Stimulated activated CD4-positive, alpha-beta T cell treated with anti-CD3 and anti-CD28 coated beads, TNF-alpha, amount 100 ng/mL, for 24 hours (primary cell): ENCODE results near the gene PDE4B.

Experiments
- DNase-seq, 3 experiments: peaks; one replicate each; pipeline ENCODE4 v3.0.0-alpha.2; 2020; ENCODE audit warnings: low read depth in 3 of 3

PDE4B gene

DNA sequence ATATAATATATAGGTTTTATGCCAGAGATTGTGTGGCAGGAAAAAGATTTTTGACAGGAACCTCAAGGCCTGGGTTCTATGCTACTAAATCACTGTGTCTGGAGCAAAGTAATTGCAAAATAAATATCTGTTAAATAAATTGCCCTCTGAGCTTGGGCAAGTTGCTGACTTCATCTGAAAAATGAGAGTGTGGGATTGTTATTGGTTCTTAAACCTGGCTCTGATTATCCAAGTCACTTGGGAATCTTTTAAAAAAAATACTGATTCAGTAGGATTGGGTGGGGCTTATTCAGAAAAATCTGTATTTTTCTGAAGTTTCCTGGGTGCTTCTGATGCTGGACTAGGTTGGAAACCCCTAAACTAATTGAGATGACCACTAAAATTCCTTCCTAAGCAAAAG lies 567.1 kb downstream of the PDE4B start:
- DNase-seq: no peak

DNA sequence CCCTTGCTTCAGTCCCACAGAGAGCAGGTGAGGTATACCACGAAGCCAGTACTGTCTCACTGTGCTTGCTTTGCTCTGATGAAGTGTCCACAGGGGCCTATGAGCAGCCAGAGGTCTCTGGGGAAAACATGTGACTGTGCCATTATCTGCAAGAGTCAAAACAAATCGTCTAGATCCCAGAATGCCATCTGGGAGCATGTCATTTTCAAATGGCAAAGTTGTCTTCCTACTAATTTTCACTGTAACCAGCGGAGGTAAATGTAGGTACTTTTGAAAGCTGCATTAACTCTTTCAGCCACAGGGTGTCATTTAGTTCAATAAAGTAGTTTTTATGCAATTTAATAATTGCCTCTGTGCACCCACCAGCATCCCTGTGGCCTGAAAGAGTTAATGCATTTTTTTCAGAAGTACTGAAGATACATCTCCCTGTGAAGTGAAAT lies 567.6 kb downstream of the PDE4B start:
- DNase-seq: no peak

DNA sequence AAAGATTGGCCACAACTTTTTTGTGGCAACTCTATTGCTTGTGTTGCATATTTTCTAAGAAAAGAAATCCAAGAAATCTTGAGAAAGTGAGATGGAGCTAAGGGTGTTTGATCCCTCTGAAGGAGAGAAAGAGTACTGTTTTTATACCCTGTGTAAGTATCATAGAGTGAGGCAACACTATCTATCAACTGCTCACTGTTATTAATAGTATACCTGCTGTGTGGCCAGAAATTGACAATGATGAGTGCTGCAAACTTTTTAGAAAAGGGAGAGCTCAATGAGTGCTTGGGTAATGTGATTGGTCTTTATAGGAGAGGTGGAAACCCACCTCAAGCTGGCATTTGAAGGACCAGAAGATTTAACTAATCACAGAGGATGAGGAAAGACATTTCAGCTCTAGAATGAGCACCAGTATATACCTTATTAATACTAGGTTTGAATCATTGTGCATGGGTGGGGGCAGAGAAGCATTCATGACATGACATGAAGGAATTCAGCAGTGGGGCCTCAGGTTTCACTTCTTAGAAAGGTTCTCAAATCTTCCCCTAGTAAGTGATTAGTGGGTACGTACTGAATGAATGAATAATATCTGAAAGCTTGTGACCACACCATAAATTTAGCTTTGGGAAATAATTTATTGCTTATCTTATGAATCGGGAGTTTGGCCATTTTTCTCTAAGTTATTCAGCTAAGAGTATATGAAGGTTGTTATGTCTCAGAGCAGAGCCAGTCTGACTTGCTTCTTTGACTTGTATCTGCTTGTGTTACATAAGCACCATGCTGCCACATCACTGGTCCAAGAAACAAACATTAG lies 572.1 kb downstream of the PDE4B start:
- no peak for DNase-seq

DNA sequence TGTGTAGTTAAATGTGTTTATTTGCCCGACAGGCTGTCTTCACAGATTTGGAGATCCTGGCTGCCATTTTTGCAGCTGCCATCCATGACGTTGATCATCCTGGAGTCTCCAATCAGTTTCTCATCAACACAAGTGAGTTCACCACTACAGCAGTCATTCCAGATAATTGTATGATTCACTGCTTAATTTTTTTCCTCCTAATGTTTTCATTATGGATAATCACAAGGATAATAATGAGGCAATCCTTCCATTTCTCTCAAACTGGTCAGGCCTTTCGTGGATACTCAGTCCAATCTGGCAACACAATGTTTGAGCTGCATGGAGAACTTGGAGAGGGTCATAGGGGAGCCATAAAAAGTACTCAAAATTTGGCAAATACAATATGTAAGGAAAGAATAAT lies 572.9 kb downstream of the PDE4B start:
- no peak for DNase-seq

DNA sequence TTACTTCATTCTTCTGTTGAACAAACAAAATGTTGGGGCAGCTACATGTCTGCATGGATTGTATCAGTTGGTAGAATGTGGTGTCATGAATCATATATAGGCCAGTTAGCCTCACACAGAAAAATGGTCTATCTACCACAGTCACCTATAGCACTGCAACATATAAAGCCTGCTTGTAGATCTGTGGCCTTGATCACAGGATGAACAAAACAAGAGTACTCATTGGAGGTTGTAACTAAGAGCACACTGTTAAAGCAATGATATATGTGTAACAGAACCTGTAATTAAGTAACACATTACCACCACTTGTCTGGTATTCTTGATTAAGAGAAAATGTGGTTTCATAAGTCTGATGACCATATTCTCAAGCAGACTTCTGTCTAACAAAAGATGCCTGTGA lies 573.9 kb downstream of the PDE4B start:
- DNase-seq: no peak

DNA sequence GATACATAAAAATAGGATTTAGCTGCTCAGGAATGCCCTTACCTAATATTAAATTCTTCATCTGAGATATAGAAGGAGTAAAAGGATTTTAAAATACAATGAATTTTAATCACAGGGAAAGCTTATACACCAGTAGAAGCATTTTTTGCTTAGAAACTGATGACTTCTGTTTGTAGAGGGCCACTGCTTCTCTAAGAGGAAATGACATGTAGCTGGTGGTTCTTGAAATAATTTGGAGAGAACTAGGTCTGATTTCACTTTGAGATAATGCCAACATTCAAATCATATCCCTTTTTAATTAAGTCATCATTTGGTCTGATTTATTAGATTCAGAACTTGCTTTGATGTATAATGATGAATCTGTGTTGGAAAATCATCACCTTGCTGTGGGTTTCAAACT lies 574.7 kb downstream of the PDE4B start:
- no peak for DNase-seq

DNA sequence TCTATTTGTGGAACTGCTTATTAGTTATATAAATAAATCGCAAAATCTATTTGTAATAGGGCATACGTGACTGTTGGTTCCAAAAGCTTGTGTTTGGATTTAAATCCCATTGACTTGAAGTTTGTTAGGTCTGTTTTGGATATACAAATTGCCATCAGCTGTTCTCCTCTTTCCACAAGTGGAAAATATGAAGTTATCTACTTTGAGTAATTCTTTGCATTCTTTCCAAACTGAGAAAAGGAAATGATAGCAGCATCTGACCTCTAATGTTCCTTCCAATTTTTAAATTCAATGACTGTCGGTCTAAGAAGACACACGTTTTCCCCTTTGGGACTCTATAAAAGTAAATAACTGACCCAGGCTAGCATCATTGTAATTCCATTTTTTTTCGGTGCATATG lies 575.6 kb downstream of the PDE4B start:
- DNase-seq: no peak

DNA sequence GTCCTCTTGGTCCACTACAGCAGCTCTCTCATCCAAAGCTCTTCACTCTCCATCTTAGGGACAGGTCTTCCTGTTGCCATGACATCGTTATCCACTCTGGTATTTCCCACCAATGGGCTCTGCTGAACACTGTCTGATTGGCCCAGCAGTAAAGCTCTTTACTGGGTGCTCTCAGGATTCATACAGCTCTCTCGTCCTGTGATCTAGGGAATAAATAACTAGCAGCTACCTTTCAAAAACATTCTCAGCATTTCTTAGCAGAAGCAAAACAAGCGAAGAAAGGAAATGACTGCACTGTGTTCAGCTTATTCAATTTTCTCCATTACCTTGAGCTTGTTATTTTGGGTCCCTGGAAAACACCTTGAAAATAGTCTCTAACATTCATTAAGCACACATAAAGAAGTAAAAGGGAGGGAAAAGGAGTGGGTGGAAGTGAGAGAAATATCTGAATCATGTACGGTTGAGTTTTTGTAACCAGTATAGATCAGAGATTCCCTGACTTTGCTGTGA lies 577.8 kb downstream of the PDE4B start:
- DNase-seq: no peak

DNA sequence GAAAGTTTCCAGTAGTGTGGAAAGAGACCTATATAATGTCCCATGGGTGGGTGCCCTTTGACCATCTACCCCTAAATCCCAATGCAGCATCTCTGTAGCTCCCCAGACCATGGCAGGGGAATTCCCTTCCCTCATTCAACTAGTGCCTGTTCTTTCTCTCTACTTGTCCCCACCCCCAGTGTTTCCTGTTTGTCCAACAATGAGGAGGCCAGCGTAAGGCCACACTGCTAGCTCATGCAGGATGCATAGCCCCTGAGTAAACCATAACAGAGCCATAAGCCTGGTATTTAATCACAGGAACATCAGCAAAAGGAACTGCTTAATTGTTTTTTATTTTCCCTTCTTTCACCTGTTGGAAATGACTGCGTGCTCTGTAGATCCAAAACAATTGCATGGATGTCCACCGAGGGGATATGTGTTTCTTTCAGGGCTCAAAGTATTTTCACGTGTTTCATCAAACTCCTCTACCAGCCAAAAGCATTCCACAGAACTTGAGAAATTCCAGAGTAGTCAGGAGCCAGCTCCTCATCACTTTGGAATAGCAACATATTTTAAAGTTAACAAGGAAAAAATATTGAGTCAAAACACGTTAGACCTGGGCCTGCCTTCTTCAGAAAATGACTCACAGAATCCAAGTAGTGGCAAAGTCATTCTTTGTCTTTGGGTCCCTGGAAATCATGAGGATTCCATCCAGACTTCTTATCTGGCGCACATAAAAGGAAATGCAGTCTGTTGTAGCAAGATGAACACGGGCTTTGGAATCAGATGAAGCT lies 578.7 kb downstream of the PDE4B start:
- no peak for DNase-seq

DNA sequence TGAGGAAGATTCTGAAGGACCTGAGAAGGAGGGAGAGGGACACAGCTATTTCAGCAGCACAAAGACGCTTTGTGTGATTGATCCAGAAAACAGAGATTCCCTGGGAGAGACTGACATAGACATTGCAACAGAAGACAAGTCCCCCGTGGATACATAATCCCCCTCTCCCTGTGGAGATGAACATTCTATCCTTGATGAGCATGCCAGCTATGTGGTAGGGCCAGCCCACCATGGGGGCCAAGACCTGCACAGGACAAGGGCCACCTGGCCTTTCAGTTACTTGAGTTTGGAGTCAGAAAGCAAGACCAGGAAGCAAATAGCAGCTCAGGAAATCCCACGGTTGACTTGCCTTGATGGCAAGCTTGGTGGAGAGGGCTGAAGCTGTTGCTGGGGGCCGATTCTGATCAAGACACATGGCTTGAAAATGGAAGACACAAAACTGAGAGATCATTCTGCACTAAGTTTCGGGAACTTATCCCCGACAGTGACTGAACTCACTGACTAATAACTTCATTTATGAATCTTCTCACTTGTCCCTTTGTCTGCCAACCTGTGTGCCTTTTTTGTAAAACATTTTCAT lies 579.9 kb downstream of the PDE4B start:
- no peak for DNase-seq

DNA sequence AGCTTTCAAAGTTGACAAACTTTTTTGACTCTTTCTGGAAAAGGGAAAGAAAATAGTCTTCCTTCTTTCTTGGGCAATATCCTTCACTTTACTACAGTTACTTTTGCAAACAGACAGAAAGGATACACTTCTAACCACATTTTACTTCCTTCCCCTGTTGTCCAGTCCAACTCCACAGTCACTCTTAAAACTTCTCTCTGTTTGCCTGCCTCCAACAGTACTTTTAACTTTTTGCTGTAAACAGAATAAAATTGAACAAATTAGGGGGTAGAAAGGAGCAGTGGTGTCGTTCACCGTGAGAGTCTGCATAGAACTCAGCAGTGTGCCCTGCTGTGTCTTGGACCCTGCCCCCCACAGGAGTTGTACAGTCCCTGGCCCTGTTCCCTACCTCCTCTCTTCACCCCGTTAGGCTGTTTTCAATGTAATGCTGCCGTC lies 580.5 kb downstream of the PDE4B start:
- DNase-seq: no peak

DNA sequence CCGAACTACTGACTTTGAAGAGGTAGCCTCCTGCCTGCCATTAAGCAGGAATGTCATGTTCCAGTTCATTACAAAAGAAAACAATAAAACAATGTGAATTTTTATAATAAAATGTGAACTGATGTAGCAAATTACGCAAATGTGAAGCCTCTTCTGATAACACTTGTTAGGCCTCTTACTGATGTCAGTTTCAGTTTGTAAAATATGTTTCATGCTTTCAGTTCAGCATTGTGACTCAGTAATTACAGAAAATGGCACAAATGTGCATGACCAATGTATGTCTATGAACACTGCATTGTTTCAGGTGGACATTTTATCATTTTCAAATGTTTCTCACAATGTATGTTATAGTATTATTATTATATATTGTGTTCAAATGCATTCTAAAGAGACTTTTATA lies 581.5 kb downstream of the PDE4B start:
- DNase-seq: no peak

DNA sequence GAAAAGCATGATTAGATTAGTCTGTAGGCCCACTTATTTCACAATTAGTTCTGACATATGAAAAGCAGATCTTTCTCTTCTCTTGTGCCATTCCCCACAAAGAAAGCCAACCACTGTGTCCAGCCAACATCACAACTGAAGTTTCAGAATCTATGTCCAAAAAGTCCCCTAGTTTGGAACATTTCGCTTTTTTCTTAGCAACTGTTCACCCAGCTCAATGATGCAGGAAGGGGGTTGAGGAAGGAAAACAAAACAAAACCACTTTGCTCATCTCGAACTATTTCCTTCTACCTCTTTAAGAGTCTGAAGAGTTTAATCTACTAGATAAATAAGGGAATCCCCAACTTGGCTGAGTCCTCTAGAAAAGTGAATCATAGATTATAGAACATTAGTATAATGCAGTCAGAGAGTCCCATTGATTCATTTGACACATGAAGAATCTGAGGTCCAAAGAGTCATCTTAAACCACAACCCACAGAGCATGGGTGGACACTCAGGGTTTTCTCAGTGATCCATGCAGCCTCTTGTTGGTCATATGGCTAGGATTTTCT lies 581.9 kb downstream of the PDE4B start:
- DNase-seq: no peak

DNA sequence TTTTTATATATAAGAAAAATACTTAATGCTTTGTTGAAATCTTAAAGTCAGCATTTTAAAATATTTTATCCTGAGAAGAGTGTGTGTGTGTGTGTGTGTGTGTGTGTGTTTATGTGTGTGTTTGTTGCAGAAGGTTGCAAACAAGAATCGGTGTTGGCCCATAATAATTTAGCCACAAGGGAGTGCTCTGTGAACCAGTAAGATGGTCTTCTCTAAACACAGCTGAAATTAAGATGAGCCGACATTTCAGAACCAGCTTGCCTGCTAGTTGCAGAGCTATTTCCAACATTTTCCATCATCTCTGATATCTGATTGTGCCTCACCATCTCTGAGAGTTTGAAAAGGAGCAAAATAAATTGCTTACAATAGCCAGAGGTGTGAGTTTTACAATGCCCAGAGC lies 582.4 kb downstream of the PDE4B start:
- DNase-seq: no peak

DNA sequence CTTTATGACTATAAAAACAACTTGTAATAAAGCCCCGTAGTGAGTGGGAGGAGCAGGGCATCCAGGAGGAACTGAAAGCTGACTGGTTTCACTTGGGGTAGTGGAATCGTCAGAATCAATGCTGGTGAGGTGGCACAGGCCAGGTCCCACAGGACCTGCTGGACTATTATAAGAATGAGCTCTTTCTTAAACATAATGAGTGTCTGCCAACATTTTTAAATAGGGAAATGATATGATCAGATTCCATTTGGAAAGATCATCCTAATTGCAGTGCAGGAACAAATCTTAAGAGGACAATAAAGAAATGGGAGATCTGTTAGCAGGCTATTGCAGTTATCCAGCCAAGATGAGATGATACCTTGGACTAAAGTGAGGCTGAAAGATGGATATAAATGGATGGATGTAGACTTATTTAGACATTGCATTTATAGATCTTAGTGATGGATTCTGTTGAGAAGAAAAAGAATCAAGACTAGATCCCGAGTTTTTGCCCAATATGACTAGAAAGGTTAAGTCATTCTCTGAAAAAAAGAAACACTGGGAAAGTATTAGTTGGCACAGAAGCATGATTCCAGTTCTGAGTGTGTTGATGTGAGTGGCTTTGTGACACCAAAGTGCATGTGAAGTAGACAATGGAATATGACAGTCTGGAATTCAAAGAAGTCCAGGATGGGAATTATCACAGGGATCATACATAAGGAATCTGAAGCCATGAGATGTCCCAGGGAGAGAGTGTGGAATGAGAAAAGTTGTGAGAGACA lies 587.9 kb downstream of the PDE4B start:
- DNase-seq: no peak

DNA sequence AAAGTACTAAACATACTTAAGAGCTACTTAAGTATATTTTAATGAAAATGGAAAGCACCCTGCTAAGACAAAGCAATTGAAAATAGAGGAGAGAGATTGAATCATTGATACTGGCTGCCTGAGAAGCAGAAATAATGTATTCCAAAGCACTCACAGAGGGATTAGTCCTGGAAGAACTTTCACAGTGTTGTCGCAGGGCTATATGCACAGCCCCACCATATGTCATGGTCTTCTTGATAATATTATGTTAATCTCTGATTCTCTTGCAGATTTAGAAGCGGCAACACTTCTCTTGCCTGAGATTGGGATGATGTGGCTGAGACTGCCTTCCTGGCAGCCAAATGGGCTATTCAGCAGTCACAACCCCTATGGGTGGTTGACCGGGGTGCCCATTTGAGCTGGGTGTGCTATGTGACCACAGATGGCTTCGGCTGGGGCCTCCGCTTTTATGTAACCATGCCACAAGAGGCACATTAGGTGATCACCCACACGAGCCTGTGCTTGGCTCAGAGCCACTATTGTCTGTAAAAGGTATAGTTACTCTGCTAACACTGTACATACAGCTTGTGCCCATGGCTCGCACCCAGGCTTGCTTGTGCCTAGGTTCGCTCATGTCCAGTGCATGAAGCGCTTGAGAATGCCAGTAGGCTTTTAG lies 589.1 kb downstream of the PDE4B start:
- DNase-seq: no peak

DNA sequence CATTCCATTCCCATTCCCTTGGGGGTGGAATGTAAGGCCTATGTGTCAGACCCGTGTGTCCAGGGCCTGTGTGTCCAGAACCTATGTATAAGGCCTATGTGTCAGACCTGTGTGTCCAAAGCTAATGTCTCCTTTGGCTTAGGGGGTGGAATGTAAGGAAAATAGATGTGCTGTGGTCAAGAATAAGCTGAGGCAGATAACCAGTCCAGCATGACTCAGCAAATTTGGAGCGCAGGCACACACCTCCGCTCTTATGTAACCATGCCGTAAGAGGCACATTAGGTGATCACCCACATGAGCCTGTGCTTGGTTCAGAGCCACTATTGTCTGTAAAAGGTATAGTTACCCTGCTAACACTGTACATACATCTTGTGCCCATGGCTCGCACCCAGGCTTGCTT lies 590.5 kb downstream of the PDE4B start:
- no peak for DNase-seq

DNA sequence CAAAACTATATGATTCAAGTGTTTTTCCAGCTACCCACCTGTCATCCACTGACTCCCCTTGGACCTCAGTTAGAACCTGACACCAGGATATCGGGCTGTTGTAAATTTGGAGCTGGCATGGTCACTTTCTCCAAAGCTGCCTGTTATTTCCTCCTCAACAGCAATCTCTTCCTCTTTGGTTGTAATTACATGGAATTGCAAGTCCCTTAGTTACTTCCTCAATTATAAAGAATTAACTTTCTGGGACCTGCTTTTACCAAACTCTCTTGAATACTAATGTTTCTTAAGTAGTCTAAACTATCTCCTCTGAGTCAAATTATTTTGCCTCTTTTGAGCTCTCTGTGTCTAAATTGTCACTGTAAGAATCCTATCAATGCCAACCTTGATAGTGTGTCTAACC lies 590.9 kb downstream of the PDE4B start:
- DNase-seq: no peak

DNA sequence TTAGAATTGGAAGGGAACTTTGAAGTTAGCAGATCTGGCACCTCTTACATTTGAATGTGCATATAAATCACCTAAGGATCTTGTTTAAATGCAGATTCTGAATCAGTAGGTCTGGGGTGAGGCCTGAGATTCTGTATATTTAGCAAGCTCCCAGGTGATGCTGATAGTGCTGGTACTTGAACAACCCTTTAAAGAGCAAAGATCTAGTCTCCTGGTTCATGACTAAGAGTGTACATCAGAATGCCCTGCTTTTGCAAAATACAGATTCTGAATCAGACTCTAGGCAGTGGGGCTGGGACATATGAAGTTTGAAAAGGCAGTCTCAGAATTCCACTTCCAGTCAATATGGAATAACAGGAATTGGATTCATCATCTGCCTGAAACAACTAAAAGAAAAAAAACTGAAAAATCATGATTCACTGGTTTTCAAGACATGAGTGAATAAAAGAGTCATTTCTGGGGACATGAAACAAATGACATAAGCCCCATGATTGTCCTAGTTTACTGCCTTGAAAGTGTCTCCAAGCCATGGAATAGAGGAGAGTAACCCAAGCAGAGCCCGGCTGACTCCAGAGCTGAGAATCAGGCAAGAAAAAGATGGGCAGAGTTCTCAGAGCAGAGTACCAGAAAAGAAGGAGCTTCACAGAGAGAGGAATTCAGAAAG lies 591.7 kb downstream of the PDE4B start:
- DNase-seq: no peak

DNA sequence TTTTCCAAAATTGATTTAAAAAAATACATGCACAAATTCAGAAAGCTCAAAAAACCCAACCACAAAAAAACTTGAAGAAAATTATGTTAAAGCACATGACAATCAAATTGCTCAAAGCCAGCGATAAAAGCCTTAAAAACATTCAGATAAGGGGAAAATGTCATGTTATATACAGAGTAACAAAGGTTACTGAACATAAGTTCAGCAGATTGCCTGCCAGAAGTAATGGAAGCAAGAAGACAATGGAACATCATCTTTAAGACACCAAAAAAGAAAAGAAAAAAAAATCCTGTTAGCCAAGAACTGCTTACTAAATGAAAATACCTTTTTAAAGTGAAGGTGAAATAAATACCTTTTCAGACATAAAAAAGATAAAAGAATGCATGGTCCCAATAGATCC lies 594.0 kb downstream of the PDE4B start:
- no peak for DNase-seq

DNA sequence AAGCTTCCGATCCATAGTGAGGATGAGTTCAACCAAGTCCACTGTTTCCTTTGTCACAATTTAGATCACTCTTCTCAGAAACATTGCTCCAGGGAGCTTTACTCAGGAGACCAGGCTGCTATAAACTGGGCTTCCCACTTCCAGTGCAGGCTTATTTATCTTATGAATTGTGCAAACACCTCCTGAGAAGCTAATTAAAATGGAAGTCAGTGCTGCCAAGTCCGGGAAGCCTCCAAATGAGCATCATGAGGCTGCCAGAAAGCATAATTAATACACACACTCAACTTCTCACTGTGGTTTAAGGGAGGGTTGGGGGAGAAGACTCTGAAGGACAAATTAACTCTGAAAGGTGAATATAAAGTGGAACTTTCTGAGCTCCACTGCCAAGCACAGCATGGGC lies 596.2 kb downstream of the PDE4B start:
- no peak for DNase-seq
